ENCODE results near the gene PGAM1. TPM values are rescaled to one million over a fixed set of nuclear protein-coding genes. Genes with fewer than 3 reads are reported as not detected.
A peak's percentile ranks its signal among the peaks of the same experiment; 100 is the strongest.

The PGAM1 gene
- total and polyA plus RNA-seq, 2 of the 4 experiments (the other 2 are of a cell fraction), result 686 to 841 TPM

- H3K4me1 ChIP-seq (ENCODE audit: control insufficient read depth, insufficient read depth, low read length), result no peaks in the 10 kb centered on the region
- no peak overlapping the region for H3K27ac ChIP-seq (ENCODE audit: insufficient read depth, low read length)
- TF ChIP-seq RCOR1 (IDR thresholded peaks at IDR 0.05; ENCODE audit: insufficient replicate concordance, low read length) (peak; percentile 61), RFX5 (IDR thresholded peaks at IDR 0.05; ENCODE audit: low read depth, low read length) (no peak), RAD21 (IDR thresholded peaks at IDR 0.05; ENCODE audit: low read length) (peak; percentile 53), SMC3 (IDR thresholded peaks at IDR 0.05; ENCODE audit: low read depth, low read length) (peak; percentile 60), CEBPB (IDR thresholded peaks at IDR 0.05; ENCODE audit: low read depth, low read length) (0 out of 2 replicates have a peak, but pooled peaks have one; percentile 1), POLR2A (IDR thresholded peaks at IDR 0.05; ENCODE audit: low read depth, low read length) (no peak)
- TF ChIP-seq, protein P1, sequence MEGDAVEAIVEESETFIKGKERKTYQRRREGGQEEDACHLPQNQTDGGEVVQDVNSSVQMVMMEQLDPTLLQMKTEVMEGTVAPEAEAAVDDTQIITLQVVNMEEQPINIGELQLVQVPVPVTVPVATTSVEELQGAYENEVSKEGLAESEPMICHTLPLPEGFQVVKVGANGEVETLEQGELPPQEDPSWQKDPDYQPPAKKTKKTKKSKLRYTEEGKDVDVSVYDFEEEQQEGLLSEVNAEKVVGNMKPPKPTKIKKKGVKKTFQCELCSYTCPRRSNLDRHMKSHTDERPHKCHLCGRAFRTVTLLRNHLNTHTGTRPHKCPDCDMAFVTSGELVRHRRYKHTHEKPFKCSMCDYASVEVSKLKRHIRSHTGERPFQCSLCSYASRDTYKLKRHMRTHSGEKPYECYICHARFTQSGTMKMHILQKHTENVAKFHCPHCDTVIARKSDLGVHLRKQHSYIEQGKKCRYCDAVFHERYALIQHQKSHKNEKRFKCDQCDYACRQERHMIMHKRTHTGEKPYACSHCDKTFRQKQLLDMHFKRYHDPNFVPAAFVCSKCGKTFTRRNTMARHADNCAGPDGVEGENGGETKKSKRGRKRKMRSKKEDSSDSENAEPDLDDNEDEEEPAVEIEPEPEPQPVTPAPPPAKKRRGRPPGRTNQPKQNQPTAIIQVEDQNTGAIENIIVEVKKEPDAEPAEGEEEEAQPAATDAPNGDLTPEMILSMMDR (conservative IDR thresholded peaks at IDR 0.05; ENCODE audit: low read depth, low read length), result peak; percentile 69
- WGBS, 2 experiments (ENCODE audit: extremely low coverage in 2 of 2, insufficient read length in 1 of 2), result 3% methylated on average over 6 of the region's 10 CpGs; no CpG with 5 or more reads in 1 of the 2 experiments
- no peak overlapping the region for H3K4me3 ChIP-seq (ENCODE audit: insufficient read depth, low read depth, low read length)
- no peaks in the 10 kb centered on the region for H3K9me1 ChIP-seq (ENCODE audit: insufficient read depth, low read length)
- H3K79me1 ChIP-seq (ENCODE audit: low read depth in 1 of 2, low read length in 2 of 2), result no peaks in the 10 kb centered on the region; a peak in 1 of 4 replicates
- ChIA-PET CTCF (no interaction called here), POLR2A (ENCODE audit: unreplicated experiment) (no interaction called here)
- H2BK5ac ChIP-seq (ENCODE audit: low read depth, low read length, poor library complexity, severe bottlenecking), result no peak overlapping the region
- no peak overlapping the region for H3K56ac ChIP-seq (ENCODE audit: extremely low read depth, insufficient read depth, low read length)
- no peak overlapping the region for H4K91ac ChIP-seq (ENCODE audit: insufficient read depth, low read depth, low read length)
- DNase-seq (peak; percentile 78), ATAC-seq (ENCODE audit: low read depth) (peak; percentile 99)
- no peaks in the 10 kb centered on the region for H3K36me3 ChIP-seq (ENCODE audit: control insufficient read depth, insufficient read depth, low read length)
- H2BK20ac ChIP-seq (ENCODE audit: low read depth, low read length), result no peak overlapping the region
- H4K5ac ChIP-seq (ENCODE audit: low read depth, low read length), result no peak overlapping the region
- H3K9me3 ChIP-seq (ENCODE audit: control insufficient read depth, insufficient read depth, low read length), result no peaks in the 10 kb centered on the region
- H3K18ac ChIP-seq (ENCODE audit: low read depth, low read length), result no peak overlapping the region
- no peak overlapping the region for H3K14ac ChIP-seq (replicated peaks; ENCODE audit: low read depth, low read length)
- H3K27me3 ChIP-seq (ENCODE audit: control insufficient read depth, insufficient read depth, low read length), result no peaks in the 10 kb centered on the region
- no peak overlapping the region for H3K4ac ChIP-seq (ENCODE audit: low read depth, low read length)
- no TSS peak for BruUV-seq (replicated peaks)
- in situ Hi-C loops (cut with MboI; ENCODE audit: low sequenced_read_pairs) (no loop called here), intact Hi-C loops (cut with micrococcal nuclease) (loop anchor here (1.0 to 5.0 kb wide), 5 partner anchors 20 to 324 kb away; partner anchors contain the start of genes EXOSC1 and ZDHHC16), dilution Hi-C loops (cut with HindIII; ENCODE audit: low sequenced_read_pairs, unreplicated experiment) (no loop called here)
- H3K4me2 ChIP-seq (ENCODE audit: low read depth, low read length), result no peak overlapping the region
- H2AFZ ChIP-seq (replicated peaks; ENCODE audit: low read length, poor library complexity), result peak overlapping the region; percentile 89
- no peak overlapping the region for H4K8ac ChIP-seq (ENCODE audit: low read depth in 2 of 2, low read length in 2 of 2)
- H2BK15ac ChIP-seq (ENCODE audit: low read depth, low read length), result no peak overlapping the region
- H4K20me1 ChIP-seq (ENCODE audit: insufficient read depth, low read length), result no peaks in the 10 kb centered on the region
- H3K23ac ChIP-seq (ENCODE audit: low read depth, low read length), result no peak overlapping the region
- H2BK120ac ChIP-seq (ENCODE audit: low read depth, low read length), result no peak overlapping the region
- H3K9ac ChIP-seq (ENCODE audit: low read depth, low read length), result no peak overlapping the region
- peak overlapping the region; percentile 60 for H2AK9ac ChIP-seq (replicated peaks; ENCODE audit: low read depth, low read length, poor library complexity)
- H2AK5ac ChIP-seq (ENCODE audit: low read depth, low read length), result no peak overlapping the region
These were observed 18.6 kb upstream of the PGAM1 start for GRCh38 chr10:97407211-97407951.
